Retinal pigment epithelial cell (primary cell): Measurements from ENCODE around the gene ZNF385B.
"Not testable (repeated sequence)": the region's sequence is repeated elsewhere in the genome, so short reads cannot be mapped to it uniquely, and the experiment has no call there.

Experiments used
- DNase-seq: peaks from one replicate; pipeline ENCODE4 v3.0.0-alpha.2; 2010; ENCODE audit warnings: low read depth
- H3K4me3 ChIP-seq: 2 replicates; pipeline ENCODE4 v1.5.1; 2011; ENCODE audit warnings: mild to moderate bottlenecking, low read length, control low read depth, moderate library complexity
- CTCF ChIP-seq: conservative IDR thresholded peaks from 2 replicates; pipeline ENCODE4 v1.5.1; 2011; ENCODE audit warnings: low read depth, low read length, control low read depth, inconsistent platforms

Gene ZNF385B

GRCh38 chr2:179646173-179646769, 215.1 kb downstream of the ZNF385B start:
- DNase-seq = no peak
- H3K4me3 ChIP-seq = no peak overlapping the region
- no peak for TF ChIP-seq CTCF

- no peak for TF ChIP-seq CTCF
- no peak overlapping the region for H3K4me3 ChIP-seq
- DNase-seq = no peak
Observed at GRCh38 chr2:179645047-179645446, 216.4 kb downstream of the ZNF385B start.

DNA sequence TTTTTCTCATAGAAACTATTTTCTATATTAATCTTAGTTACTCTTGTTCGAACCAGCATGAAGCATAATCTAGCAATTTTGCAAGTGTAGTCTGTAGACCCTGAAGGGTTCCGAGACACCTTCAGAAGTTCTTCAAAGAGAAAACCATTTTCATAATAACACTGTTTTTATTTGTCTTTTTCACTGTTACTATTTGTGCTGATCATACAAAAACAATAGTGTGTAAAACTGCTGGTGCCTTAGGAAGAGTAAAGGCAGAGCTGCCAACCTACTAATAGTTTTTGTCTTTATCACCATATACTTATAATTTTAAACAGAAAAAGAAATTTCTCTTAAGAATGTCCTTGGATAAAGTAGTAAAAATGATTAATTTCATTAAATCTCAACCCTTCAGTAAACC, 218.9 kb downstream of the ZNF385B start:
- DNase-seq = no peak
- TF ChIP-seq CTCF = no peak
- H3K4me3 ChIP-seq = no peak overlapping the region

GRCh38 chr2:179636995-179637394, 224.4 kb downstream of the ZNF385B start:
- no peak for TF ChIP-seq CTCF
- H3K4me3 ChIP-seq = no peak overlapping the region
- DNase-seq = no peak

DNA sequence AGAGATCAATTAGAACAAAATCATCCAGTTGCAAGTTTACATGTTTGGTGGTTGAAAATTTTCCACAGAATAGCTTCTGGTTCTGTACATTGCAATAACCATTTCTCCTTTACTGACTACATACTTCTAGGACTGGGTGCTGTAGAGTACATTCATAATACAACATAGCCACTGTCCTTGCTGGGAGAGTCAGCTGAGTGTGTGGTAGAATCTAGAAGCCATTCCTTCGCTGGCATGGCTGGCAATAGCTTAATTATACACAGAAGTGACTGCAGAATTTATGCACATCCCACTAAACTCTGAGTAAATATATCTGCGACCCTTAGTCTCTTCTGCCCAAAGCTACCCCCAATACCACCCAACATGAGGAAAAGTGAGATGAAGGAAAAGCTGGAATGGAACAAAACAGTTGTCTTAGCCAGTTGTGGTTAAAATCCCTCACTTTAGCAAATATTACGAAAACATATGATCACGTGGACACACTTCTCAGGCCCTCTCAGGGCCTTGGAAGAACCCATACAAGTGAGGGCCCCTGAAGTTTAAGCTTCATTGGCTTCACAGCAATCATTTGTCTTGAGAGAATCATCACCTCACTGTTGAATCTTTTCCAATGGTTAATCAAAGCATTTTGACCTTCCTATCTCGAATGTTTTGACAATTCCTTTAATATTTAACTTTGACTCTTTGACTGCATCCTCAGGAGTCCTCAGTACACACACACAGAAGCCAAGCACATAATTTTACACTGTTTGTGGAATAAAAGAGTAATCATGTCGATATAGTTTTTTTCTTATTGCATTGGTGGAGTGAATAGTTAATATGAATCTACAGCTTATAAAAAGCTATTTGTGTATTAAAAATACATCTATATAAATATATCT, 225.1 kb downstream of the ZNF385B start:
- H3K4me3 ChIP-seq = no peak overlapping the region
- TF ChIP-seq CTCF = no peak
- DNase-seq = no peak

GRCh38 chr2:179631769-179632385, 229.5 kb downstream of the ZNF385B start:
- not testable (repeated sequence) for H3K4me3 ChIP-seq, DNase-seq

GRCh38 chr2:179629776-179630175, 231.6 kb downstream of the ZNF385B start:
- DNase-seq, H3K4me3 ChIP-seq: not testable (repeated sequence)

DNA sequence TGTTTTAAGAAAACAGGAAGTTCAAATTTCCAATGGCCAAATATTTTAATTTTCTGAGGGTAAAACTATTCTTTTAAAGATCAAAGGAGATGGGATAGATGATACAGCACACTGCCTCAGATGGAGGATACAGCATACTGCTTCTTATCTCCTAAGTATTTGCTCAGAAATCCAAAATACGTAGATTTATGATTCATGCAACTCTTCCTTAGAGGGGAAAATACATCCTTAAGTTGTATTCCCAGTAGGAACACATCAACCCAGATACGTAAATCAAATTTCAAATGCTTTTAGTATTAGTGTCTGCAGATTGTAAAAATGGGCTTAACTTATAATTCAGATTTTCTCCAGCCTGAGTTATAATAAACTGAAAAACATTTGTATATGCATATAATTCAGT, 235.2 kb downstream of the ZNF385B start:
- no peak overlapping the region for H3K4me3 ChIP-seq
- no peak for DNase-seq
- no peak for TF ChIP-seq CTCF
